Kidney (tissue), 14 donors: ENCODE results near the gene CA14. TPM values are rescaled to one million over a fixed set of nuclear protein-coding genes. Genes with fewer than 3 reads are reported as not detected.
"Not testable (repeated sequence)": the region's sequence is repeated elsewhere in the genome, so short reads cannot be mapped to it uniquely, and the experiment has no call there.

Experiments used
- DNase-seq, 5 donors: peaks; one replicate each; pipeline ENCODE4 v3.0.0-alpha.2; 2013 to 2020
- FAIRE-seq: peaks from 2 replicates; lab custom pipeline; 2012; peaks lifted over from hg19 to GRCh38; lab: Jason Lieb, UNC
- H3K27ac ChIP-seq, 2 donors: one replicate each; pipeline ENCODE4 v1.7.0; 2013; ENCODE audit warnings: low read depth in 2 of 2, low read length in 2 of 2, inconsistent platforms in 1 of 2
- H3K27me3 ChIP-seq: one replicate; pipeline ENCODE4 v1.7.1; 2013; ENCODE audit warnings: low read length, inconsistent platforms; ENCODE audit not compliant: control insufficient read depth, insufficient read depth
- H3K36me3 ChIP-seq, 3 donors: one replicate each; pipeline versions ENCODE4 v1.7.0 to v1.7.1; 2013; ENCODE audit warnings: low read length in 3 of 3, control low read depth in 1 of 3, inconsistent platforms in 1 of 3; ENCODE audit not compliant: insufficient read depth in 3 of 3, control insufficient read depth in 2 of 3
- H3K4me1 ChIP-seq, 3 donors: one replicate each; pipeline versions ENCODE4 v1.7.0 to v1.7.1; 2013; ENCODE audit warnings: low read length in 3 of 3, inconsistent platforms in 1 of 3, low read depth in 1 of 3; ENCODE audit not compliant: control insufficient read depth in 2 of 3, insufficient read depth in 2 of 3
- H3K4me3 ChIP-seq, 3 donors: one replicate each; pipeline versions ENCODE4 v1.7.0 to v1.8.1; 2013; ENCODE audit warnings: low read length in 3 of 3, control low read depth in 1 of 3, inconsistent platforms in 1 of 3
- H3K9ac ChIP-seq, 3 donors: one replicate each; pipeline versions ENCODE4 v1.7.0 to v1.7.1; 2013; ENCODE audit warnings: low read length in 3 of 3, control low read depth in 1 of 3, inconsistent platforms in 1 of 3
- H3K9me3 ChIP-seq, 3 donors: one replicate each; pipeline versions ENCODE4 v1.7.0 to v1.7.1; 2013; ENCODE audit warnings: low read length in 3 of 3, control low read depth in 1 of 3, inconsistent platforms in 1 of 3; ENCODE audit not compliant: control insufficient read depth in 2 of 3, insufficient read depth in 1 of 3
- CTCF ChIP-seq: IDR thresholded peaks from 3 replicates; pipeline ENCODE4 v1.5.1; 2012; ENCODE audit warnings: mild to moderate bottlenecking, moderate library complexity, borderline replicate concordance; ENCODE audit not compliant: insufficient read depth; ENCODE audit errors: extremely low read depth
- intact Hi-C: fragments of 100-400 bp; cut with DNase I; formaldehyde crosslinking; loops from one replicate; pipeline ENCODE4 v1.11.1; 2022
- polyA plus RNA-seq: library from polyadenylated mRNA; stranded (reverse); fragments of 350-450 nt; fragmentation: Illumina TruSeq; extraction: RNeasy Lipid Tissue Mini Kit (QIAGEN cat#74804); gene quantifications from one replicate; pipeline ENCODE4 v1.2.3, GENCODE V29; 2014; ENCODE audit warnings: low read depth, low replicate concordance; ENCODE audit not compliant: insufficient read depth
- total RNA-seq: library from RNA; stranded (reverse); fragmentation: NEBNext Ultra II Directional; extraction: Animal tissue kit (Norgen Biotek cat#: 25700); gene quantifications from one replicate; pipeline ENCODE4 v1.2.1, GENCODE V29; 2021
- donor health status: control.
- donor health status: control.
- donor health status: control.
- donor health status: control.
- donor health status: control.
- donor health status: DM: yes; HTN: yes; CAD: no.
- donor health status: Normal renal cell carcinoma (clear cell type).

CA14 gene
- total and polyA plus RNA-seq, 2 donors from 2014 or later = 0.35 to 0.41 TPM

GRCh38 chr1:150235852-150236613 lies 21.5 kb upstream of the CA14 start, which contains the start of gene ANP32E:
ANP32E (minus strand) TSS chr1:150236112; CDS start chr1:150235786, 326 bp downstream.
- FAIRE-seq = peak; percentile 99
- Histone ChIP-seq H3K4me1 (peaks cover 0 to 3% (median 0%) of the 10 kb centered on the region in 3 donors), H3K36me3 (no peaks in the 10 kb centered on the region), H3K9ac (peak within 1 kb of the TSS; percentile 72 to 97 (median 97)), H3K27ac (peak within 1 kb of the TSS; percentile 93 to 94), H3K9me3 (no peaks in the 10 kb centered on the region), H3K27me3 (no peaks in the 10 kb centered on the region), H3K4me3 (peak within 1 kb of the TSS; percentile 80 to 98 (median 92))
- peak; percentile 97 to 100 (median 99) for DNase-seq
- no peak for TF ChIP-seq CTCF
- intact Hi-C loops = no loop called here

GRCh38 chr1:150236614-150237100 lies 20.9 kb upstream of the CA14 start:
- Histone ChIP-seq H3K4me3 (peak overlapping the region; percentile 80 to 98 (median 92)), H3K9ac (peak overlapping the region in 2 of 3 donors; percentile 85 to 97), H3K4me1 (peaks cover 0 to 3% (median 0%) of the 10 kb centered on the region in 3 donors), H3K9me3 (no peaks in the 10 kb centered on the region), H3K36me3 (no peaks in the 10 kb centered on the region), H3K27ac (no peak overlapping the region), H3K27me3 (no peaks in the 10 kb centered on the region)
- intact Hi-C loops = no loop called here
- no peak for TF ChIP-seq CTCF
- FAIRE-seq (no peak), DNase-seq (no peak)

- H3K27ac ChIP-seq, H3K27me3 ChIP-seq, H3K9ac ChIP-seq, H3K36me3 ChIP-seq, H3K4me3 ChIP-seq, H3K9me3 ChIP-seq, intact Hi-C loops, H3K4me1 ChIP-seq, FAIRE-seq, DNase-seq: not testable (repeated sequence)
These were observed 20.4 kb upstream of the CA14 start for GRCh38 chr1:150237176-150237575.

- no peak for TF ChIP-seq CTCF
- Histone ChIP-seq H3K4me3 (no peak overlapping the region), H3K36me3 (no peaks in the 10 kb centered on the region), H3K9ac (no peak overlapping the region), H3K27me3 (no peaks in the 10 kb centered on the region), H3K27ac (no peak overlapping the region), H3K4me1 (peaks cover 0 to 3% (median 0%) of the 10 kb centered on the region in 3 donors), H3K9me3 (no peaks in the 10 kb centered on the region)
- FAIRE-seq = no peak
- intact Hi-C loops = no loop called here
- peak in 1 of 5 donors; percentile 48 for DNase-seq
These were observed 19.8 kb upstream of the CA14 start for GRCh38 chr1:150237746-150238145.
